Measurements from ENCODE around the gene CARS1. TPM values are rescaled to one million over a fixed set of nuclear protein-coding genes. Genes with fewer than 3 reads are reported as not detected.

CARS1 gene
- total and polyA plus RNA-seq, 2 donors (not counting 1 experiment from before 2014, with no cell fraction given), result 31.3 to 49.5 TPM

DNA sequence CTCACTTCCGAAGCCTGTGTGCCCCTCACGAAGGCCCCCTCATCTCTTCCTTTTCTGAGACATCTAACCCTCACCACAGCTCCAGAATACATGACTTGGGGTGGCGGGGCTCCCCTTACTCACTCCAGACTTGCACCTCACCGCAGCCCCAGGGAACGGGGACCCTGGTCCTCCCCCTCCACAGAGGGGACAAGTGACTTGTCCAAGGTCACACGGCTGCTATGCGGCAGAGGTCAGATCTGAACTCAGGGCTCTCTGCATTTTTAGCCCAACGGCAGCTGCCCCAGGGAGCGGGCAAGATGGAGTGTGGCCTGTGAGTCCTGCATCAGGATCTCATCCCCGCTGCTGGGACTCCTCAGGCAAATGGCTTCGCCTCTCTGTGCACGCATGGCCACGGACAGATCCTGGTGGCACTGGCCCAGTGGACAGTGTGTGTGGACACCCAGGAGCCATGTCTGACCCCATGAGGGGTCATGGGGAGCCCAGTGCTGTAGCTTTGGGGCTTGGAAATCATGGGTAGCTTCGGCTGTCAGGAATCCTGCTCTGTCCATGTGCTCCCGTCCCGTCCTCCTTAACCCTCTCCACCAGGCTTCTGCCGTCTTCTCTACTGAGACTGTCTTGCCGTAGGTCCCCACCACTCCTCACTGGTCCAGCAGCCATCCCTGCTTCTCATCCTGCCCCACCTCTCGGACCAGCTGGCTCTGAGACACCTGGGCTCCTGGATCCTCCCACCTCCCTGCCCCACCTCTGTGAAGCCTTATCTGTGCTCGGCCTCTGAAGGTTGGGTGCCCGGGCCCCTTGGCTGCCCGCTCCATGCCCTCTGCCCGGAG is 48.0 kb upstream of the CARS1 start:
- no peak overlapping the region for H3K27ac ChIP-seq (ENCODE audit: low read length in 2 of 2)
- intact Hi-C loops (cut with micrococcal nuclease), result no loop called here
- WGBS (ENCODE audit: insufficient coverage), result 96% methylated on average over 23 of the region's 23 CpGs
- peaks cover 10% of the 10 kb centered on the region for H3K27me3 Mint-ChIP-seq
- ATAC-seq (ENCODE audit: low read depth) (no peak), DNase-seq (no peak)
- H3K9me3 ChIP-seq (ENCODE audit: control extremely low read depth in 1 of 3, control insufficient read depth in 2 of 3, insufficient read depth in 1 of 3, low read length in 2 of 3), result no peaks in the 10 kb centered on the region
- no peaks in the 10 kb centered on the region for H3K4me1 Mint-ChIP-seq
- TF ChIP-seq, protein P1, sequence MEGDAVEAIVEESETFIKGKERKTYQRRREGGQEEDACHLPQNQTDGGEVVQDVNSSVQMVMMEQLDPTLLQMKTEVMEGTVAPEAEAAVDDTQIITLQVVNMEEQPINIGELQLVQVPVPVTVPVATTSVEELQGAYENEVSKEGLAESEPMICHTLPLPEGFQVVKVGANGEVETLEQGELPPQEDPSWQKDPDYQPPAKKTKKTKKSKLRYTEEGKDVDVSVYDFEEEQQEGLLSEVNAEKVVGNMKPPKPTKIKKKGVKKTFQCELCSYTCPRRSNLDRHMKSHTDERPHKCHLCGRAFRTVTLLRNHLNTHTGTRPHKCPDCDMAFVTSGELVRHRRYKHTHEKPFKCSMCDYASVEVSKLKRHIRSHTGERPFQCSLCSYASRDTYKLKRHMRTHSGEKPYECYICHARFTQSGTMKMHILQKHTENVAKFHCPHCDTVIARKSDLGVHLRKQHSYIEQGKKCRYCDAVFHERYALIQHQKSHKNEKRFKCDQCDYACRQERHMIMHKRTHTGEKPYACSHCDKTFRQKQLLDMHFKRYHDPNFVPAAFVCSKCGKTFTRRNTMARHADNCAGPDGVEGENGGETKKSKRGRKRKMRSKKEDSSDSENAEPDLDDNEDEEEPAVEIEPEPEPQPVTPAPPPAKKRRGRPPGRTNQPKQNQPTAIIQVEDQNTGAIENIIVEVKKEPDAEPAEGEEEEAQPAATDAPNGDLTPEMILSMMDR (IDR thresholded peaks at IDR 0.05), result no peak
- no peak for TF ChIP-seq EZH2 (IDR thresholded peaks at IDR 0.05; ENCODE audit: borderline replicate concordance, insufficient read depth, low read depth, low read length, poor library complexity, severe bottlenecking)
- no peaks in the 10 kb centered on the region for H3K27me3 ChIP-seq (replicated peaks in 1 of 4; ENCODE audit: control extremely low read depth in 1 of 4, control insufficient read depth in 3 of 4, insufficient read depth in 4 of 4, low read length in 3 of 4)
- H3K4me3 Mint-ChIP-seq, result no peak overlapping the region
- no peaks in the 10 kb centered on the region for H3K9me3 Mint-ChIP-seq (ENCODE audit: insufficient read depth)
- H3K9ac ChIP-seq (ENCODE audit: low read length), result no peak overlapping the region
- no peaks in the 10 kb centered on the region for H4K20me1 ChIP-seq (ENCODE audit: control insufficient read depth, insufficient read depth, low read length, poor library complexity, severe bottlenecking)
- H3K27ac Mint-ChIP-seq, result no peak overlapping the region
- no peak overlapping the region for H3K4me3 ChIP-seq (ENCODE audit: control extremely low read depth in 1 of 5, extremely low read depth in 1 of 5, insufficient read depth in 1 of 5, low read depth in 2 of 5, low read length in 4 of 5)
- H3K36me3 ChIP-seq (replicated peaks in 1 of 2; ENCODE audit: control extremely low read depth in 1 of 2, control insufficient read depth in 1 of 2, extremely low read depth in 1 of 2, insufficient read depth in 2 of 2, low read length in 1 of 2), result no peaks in the 10 kb centered on the region
- CTCF ChIA-PET, result no interaction called here
- no peaks in the 10 kb centered on the region for H3K4me1 ChIP-seq (ENCODE audit: control insufficient read depth in 2 of 2, insufficient read depth in 2 of 2, low read length in 2 of 2)
- POLR2A ChIA-PET, result no interaction called here
- no peak overlapping the region for H2AFZ ChIP-seq (ENCODE audit: insufficient read depth, low read depth, low read length, poor library complexity, severe bottlenecking)
- H3K4me2 ChIP-seq (replicated peaks; ENCODE audit: low read depth, low read length, poor library complexity, severe bottlenecking), result no peak overlapping the region
- H3K79me2 ChIP-seq (ENCODE audit: control insufficient read depth, insufficient read depth, low read length), result no peaks in the 10 kb centered on the region

GRCh38 chr11:3104051-3104714 is 47.0 kb upstream of the CARS1 start:
- TF ChIP-seq EZH2 (IDR thresholded peaks at IDR 0.05; ENCODE audit: borderline replicate concordance, insufficient read depth, low read depth, low read length, poor library complexity, severe bottlenecking), result no peak
- TF ChIP-seq, protein P1 (IDR thresholded peaks at IDR 0.05), result no peak
- Histone ChIP-seq H3K9ac (ENCODE audit: low read length) (no peak overlapping the region), H3K27me3 (replicated peaks in 1 of 4; ENCODE audit: control extremely low read depth in 1 of 4, control insufficient read depth in 3 of 4, insufficient read depth in 4 of 4, low read length in 3 of 4) (no peaks in the 10 kb centered on the region), H4K20me1 (ENCODE audit: control insufficient read depth, insufficient read depth, low read length, poor library complexity, severe bottlenecking) (no peaks in the 10 kb centered on the region), H3K9me3 (ENCODE audit: control extremely low read depth in 1 of 3, control insufficient read depth in 2 of 3, insufficient read depth in 1 of 3, low read length in 2 of 3) (no peaks in the 10 kb centered on the region), H3K79me2 (ENCODE audit: control insufficient read depth, insufficient read depth, low read length) (no peaks in the 10 kb centered on the region), H2AFZ (ENCODE audit: insufficient read depth, low read depth, low read length, poor library complexity, severe bottlenecking) (no peak overlapping the region), H3K4me2 (replicated peaks; ENCODE audit: low read depth, low read length, poor library complexity, severe bottlenecking) (no peak overlapping the region), H3K36me3 (replicated peaks in 1 of 2; ENCODE audit: control extremely low read depth in 1 of 2, control insufficient read depth in 1 of 2, extremely low read depth in 1 of 2, insufficient read depth in 2 of 2, low read length in 1 of 2) (no peaks in the 10 kb centered on the region), H3K27ac (ENCODE audit: low read length in 2 of 2) (no peak overlapping the region), H3K4me1 (ENCODE audit: control insufficient read depth in 2 of 2, insufficient read depth in 2 of 2, low read length in 2 of 2) (no peaks in the 10 kb centered on the region), H3K4me3 (ENCODE audit: control extremely low read depth in 1 of 5, extremely low read depth in 1 of 5, insufficient read depth in 1 of 5, low read depth in 2 of 5, low read length in 4 of 5) (no peak overlapping the region)
- Mint-ChIP-seq H3K27ac (no peak overlapping the region), H3K4me1 (no peaks in the 10 kb centered on the region), H3K9me3 (ENCODE audit: insufficient read depth) (no peaks in the 10 kb centered on the region), H3K27me3 (peaks cover 10% of the 10 kb centered on the region), H3K4me3 (no peak overlapping the region)
- CTCF ChIA-PET, result no interaction called here
- 90% methylated on average over 21 of the region's 22 CpGs for WGBS (ENCODE audit: insufficient coverage)
- DNase-seq, result no peak
- POLR2A ChIA-PET, result no interaction called here
- no peak for ATAC-seq (ENCODE audit: low read depth)
- intact Hi-C loops (cut with micrococcal nuclease), result no loop called here

Measured in B cell (primary cell).